HG02885 (cell line): Measurements from ENCODE around the gene NDUFAF4.

Experiments used
- ATAC-seq: cut with Tn5 transposase; IDR thresholded peaks from one replicate; pipeline ENCODE4 v1.9.1; 2021; ENCODE audit warnings: mild to moderate bottlenecking; ENCODE audit not compliant: unreplicated experiment, poor library complexity

NDUFAF4 gene

GRCh38 chr6:96899451-96899998, 1.8 kb upstream of the NDUFAF4 start:
- ATAC-seq: no peak

DNA sequence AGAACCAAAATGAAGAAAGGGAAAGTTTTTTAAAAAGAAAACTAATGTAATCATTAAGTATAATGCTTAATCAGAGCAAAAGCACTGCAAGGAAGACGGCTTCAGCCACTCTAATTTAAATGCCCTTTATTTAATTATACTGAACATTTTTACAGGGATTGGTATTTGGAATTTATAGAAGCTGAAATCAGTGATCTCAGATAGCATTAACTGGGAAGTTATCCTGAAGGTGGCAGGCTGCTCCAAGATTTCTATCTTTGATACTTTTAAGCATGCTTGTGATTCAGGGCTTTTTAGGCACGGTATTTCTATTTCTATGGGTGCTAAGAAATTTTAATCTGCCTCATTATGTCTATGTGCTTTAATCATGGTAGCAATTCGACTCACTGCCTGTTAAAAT, 1.3 kb upstream of the NDUFAF4 start:
- ATAC-seq: no peak

- ATAC-seq: no peak
These were observed 655 bp upstream of the NDUFAF4 start for GRCh38 chr6:96898241-96898851.

DNA sequence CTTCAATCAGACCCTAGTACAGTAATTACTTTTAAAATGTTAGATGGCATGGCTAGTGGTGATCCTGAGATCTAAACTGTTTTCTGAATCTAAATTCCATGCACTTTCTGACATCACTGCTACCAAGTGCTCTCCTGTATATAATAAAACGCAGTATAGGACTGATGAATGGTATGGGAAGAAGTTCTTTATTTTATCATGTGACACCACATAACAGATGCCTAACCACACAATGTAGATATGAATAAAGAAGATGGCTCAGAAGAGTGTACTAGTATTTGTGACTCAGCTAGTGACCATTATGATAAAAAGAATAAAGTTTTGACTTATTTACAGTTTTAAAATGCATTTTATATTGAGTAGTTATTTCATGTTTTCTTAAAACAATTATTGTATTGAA, 8.5 kb downstream of the NDUFAF4 start:
- ATAC-seq: no peak

DNA sequence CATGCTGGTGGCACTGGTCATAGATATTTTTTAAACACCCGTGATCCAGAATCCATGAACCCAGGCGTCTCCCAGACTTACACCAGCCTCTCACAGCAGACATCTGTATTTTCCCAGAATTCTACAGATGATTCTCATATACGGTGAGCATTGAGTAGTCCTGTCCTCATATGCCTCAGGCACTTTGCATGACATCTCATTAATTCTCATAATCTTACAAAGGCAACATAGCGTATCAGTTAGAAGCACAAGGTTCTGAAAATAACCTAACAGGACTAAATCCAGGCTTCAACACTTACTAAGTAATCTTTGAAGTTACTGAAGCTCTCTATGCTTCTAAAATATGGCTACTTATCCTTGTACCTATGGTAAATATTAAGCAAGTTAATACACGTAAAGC, 8.9 kb downstream of the NDUFAF4 start:
- ATAC-seq: no peak

DNA sequence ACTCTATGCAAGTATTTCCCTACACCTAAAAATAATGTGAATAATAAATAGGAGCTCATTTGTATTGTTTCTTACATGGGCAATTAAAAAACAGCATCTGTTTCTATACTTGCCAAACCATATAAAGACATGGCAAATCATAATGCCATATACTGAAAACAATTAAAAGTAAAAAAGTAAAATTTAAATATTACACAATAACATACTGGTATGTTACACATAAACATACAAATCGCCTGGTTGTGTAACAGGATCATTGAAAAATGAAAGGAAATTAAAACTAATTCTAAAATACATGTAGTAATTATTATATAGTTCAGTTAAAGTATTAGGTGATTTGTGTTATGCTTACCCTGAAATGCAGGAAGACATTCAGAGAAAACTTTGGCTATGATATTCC, 11.2 kb downstream of the NDUFAF4 start:
- ATAC-seq: no peak

GRCh38 chr6:96885187-96885631, 12.5 kb downstream of the NDUFAF4 start:
- ATAC-seq: peak; percentile 86

- ATAC-seq: no peak
These were observed 19.5 kb downstream of the NDUFAF4 start for GRCh38 chr6:96878143-96878542.

GRCh38 chr6:96876886-96877545, 20.7 kb downstream of the NDUFAF4 start:
- ATAC-seq: no peak

DNA sequence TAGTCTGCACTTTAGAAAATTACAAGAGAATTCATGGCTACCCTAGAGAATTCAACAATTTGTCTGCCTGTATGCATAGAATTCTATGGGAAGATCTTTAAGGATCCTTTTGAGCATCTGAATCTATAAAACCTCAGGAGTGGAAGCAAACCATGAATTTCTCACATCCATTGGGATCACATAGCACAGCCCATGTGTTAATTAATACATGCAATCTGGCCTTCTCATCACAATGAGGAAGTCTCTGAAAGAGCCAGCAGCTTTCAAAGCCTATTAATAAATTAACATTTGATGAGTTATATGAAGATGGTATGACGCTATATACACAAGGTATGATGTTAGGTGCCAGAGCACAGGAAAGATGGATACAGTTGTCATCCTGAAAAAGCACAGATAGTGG, 24.7 kb downstream of the NDUFAF4 start:
- ATAC-seq: no peak

- no peak for ATAC-seq
These were observed 32.7 kb downstream of the NDUFAF4 start for GRCh38 chr6:96865055-96865405.

GRCh38 chr6:96864216-96865054, 33.3 kb downstream of the NDUFAF4 start:
- no peak for ATAC-seq

DNA sequence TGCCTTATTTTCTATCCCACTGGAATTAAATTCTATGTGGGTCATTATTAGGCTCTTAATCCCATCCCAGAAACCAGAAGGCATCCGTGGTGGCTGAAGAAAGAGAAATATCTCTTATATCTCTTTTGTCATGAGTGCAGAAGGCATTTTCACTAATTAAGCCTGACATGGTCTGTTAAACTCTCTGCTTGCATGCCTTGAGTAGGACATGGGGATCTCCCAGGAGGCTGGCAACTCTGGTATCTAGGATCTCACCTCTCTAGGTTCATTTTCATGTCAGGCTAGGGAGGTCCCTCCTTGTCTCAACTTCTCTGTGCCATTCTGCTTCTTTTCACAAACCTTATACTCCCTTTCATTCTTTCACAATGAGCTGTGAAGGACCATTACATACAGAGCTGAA, 35.1 kb downstream of the NDUFAF4 start:
- no peak for ATAC-seq

DNA sequence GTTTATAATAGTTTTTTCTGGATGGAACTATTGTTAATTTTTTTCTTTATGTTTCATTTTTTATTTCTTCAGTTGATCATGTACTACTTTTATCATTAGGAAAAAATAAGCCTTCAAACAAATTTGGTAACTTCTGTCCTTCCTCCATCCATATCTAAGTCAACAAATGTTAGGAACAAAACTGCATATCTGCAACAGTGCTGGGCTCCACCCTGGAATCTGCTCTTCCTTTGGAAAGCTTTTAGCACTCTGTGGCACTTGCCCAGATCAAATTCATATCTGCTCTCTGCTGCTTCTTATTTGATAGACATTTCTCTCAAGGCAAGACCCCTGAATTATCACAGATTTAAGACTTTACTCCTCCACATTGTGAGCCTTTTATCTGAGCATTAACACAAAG, 36.1 kb downstream of the NDUFAF4 start:
- no peak for ATAC-seq

- no peak for ATAC-seq
These were observed 40.8 kb downstream of the NDUFAF4 start for GRCh38 chr6:96856856-96857255.

DNA sequence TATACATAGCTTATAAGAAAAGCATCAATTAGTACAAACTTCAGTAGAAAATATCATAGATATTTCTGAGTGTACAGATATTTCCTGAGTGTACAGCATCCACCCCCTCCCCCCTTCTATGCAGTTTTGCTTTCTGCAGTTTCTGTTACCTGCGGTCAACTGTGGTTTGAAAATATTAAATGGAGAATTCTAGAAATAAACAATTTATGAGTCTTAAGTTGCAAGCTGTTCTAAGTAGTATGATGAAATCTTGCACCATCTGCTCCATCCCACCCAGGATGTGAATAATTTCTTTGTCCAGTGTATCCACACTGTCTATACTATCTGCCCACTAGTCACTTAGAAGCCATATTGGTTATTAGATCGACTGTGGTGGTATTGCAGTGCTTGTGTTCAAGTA, 44.6 kb downstream of the NDUFAF4 start:
- ATAC-seq: no peak

- no peak for ATAC-seq
These were observed 45.1 kb downstream of the NDUFAF4 start for GRCh38 chr6:96852605-96853004.

- ATAC-seq: no peak
These were observed 45.8 kb downstream of the NDUFAF4 start for GRCh38 chr6:96851858-96852257.

DNA sequence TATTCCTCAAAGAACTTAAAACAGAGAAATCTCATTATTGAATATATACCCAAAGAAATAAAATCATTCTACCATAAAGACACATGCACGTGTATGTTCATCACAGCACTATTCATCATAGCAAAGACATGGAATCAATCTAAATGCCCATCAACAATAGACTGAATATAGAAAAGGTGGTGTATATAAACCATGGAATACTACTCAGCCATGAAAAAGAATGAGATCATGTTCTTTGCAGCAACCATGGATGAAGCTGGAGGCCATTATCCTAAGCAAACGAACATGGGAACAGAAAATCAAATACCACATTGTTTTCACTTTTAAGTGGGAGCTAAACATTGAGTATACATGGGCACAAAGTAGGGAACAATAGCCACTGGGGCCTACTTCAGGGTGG, 48.1 kb downstream of the NDUFAF4 start:
- ATAC-seq: no peak

DNA sequence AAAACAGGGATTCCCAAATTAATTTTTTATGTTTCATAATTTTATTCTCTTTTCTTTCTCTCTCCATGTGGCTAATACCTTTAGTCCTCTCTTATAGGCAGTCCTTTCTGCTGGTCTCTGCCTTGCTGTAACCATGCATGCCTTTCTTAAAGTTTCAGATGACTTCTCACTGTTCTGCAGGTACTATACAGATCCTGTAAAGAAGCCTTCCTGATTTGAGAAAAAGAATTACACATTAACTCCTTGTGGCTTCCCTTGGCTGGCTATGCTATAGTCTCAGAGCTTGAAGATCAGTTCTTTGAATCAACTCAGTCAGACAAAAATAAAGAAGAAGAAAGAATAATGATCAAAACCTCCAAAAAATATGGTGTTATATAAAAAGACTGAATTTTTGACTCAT, 53.2 kb downstream of the NDUFAF4 start:
- no peak for ATAC-seq

DNA sequence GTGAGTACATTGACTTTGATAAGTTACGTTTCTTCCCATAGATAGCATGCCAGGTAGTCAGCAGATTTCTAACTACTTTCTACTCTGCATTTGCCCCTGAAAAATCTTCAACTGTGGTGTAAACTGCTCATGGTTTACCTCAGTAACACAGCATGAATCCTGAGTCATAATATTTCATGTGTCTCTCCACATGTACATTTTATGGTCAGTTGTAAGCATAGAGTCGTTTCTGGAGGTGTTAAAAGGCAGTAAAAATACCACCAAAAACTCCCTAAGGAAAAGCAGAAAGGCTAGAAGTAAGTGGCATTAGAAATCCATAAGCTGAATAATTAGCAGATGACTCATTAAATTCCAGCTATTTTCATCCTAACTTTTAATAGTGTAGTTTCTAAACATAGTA, 56.3 kb downstream of the NDUFAF4 start:
- ATAC-seq: no peak
